HEK293T (cell line): ENCODE data around the gene SPDEF.

ENCODE experiments used
- CTCF ChIA-PET: fragments of 350-600 bp; formaldehyde crosslinking; extraction: SDS; loops from one replicate; lab custom pipeline; 2021; ENCODE audit warnings: antibody characterized with exemption, inconsistent platforms; lab: Yijun Ruan, JAX
- POLR2A ChIA-PET: fragments of 350-600 bp; formaldehyde crosslinking; extraction: SDS; loops from one replicate; lab custom pipeline; 2020; ENCODE audit warnings: antibody characterized with exemption, inconsistent platforms; lab: Yijun Ruan, JAX
- DNase-seq: peaks from one replicate; pipeline ENCODE4 v3.0.0; 2012; ENCODE audit warnings: mixed read lengths; ENCODE audit errors: extremely low spot score
- ARNT ChIP-seq: fragments of 450-650 bp; IDR thresholded peaks from 2 replicates; pipeline ENCODE4 v1.6.1; 2017; ENCODE audit warnings: mild to moderate bottlenecking
- BHLHE40 ChIP-seq: fragments of 450-650 bp; IDR thresholded peaks from 2 replicates; pipeline ENCODE4 v1.6.1; 2016; ENCODE audit warnings: mild to moderate bottlenecking, moderate library complexity, borderline replicate concordance
- CTBP1 ChIP-seq: fragments of 450-650 bp; IDR thresholded peaks from 2 replicates; pipeline ENCODE4 v1.6.1; 2016; ENCODE audit warnings: borderline replicate concordance
- ELF4 ChIP-seq: fragments of 450-650 bp; IDR thresholded peaks from 2 replicates; pipeline ENCODE4 v1.6.1; 2017; ENCODE audit warnings: antibody characterized with exemption
- FOXA1 ChIP-seq: fragments of 450-650 bp; IDR thresholded peaks from 2 replicates; pipeline ENCODE4 v1.6.1; 2016; ENCODE audit warnings: mild to moderate bottlenecking
- FOXK2 ChIP-seq: fragments of 450-650 bp; IDR thresholded peaks from 2 replicates; pipeline ENCODE4 v1.6.1; 2016; ENCODE audit warnings: mild to moderate bottlenecking
- FOXM1 ChIP-seq: fragments of 450-650 bp; IDR thresholded peaks from 2 replicates; pipeline ENCODE4 v1.6.1; 2017; ENCODE audit warnings: mild to moderate bottlenecking, borderline replicate concordance
- HDGF ChIP-seq: fragments of 450-650 bp; IDR thresholded peaks from 2 replicates; pipeline ENCODE4 v1.6.1; 2017; ENCODE audit warnings: antibody characterized with exemption, borderline replicate concordance
- L3MBTL2 ChIP-seq: fragments of 450-650 bp; conservative IDR thresholded peaks from 2 replicates; pipeline ENCODE4 v1.6.1; 2016; ENCODE audit warnings: mild to moderate bottlenecking
- LEF1 ChIP-seq: fragments of 450-650 bp; IDR thresholded peaks from 2 replicates; pipeline ENCODE4 v1.6.1; 2017; ENCODE audit warnings: mild to moderate bottlenecking, borderline replicate concordance
- NFRKB ChIP-seq: fragments of 450-650 bp; IDR thresholded peaks from 2 replicates; pipeline ENCODE4 v1.6.1; 2016; ENCODE audit warnings: mild to moderate bottlenecking, moderate library complexity
- PKNOX1 ChIP-seq: fragments of 450-650 bp; IDR thresholded peaks from 2 replicates; pipeline ENCODE4 v1.6.1; 2016
- SP1 ChIP-seq: fragments of 450-650 bp; IDR thresholded peaks from 2 replicates; pipeline ENCODE4 v1.6.1; 2017
- SUZ12 ChIP-seq: fragments of 450-650 bp; IDR thresholded peaks from 2 replicates; pipeline ENCODE4 v1.6.1; 2016; ENCODE audit warnings: mild to moderate bottlenecking
- TARDBP ChIP-seq: fragments of 450-650 bp; IDR thresholded peaks from 2 replicates; pipeline ENCODE4 v1.6.1; 2016
- ZNF384 ChIP-seq: fragments of 450-650 bp; IDR thresholded peaks from 2 replicates; pipeline ENCODE4 v1.6.1; 2016

The SPDEF gene

GRCh38 chr6:34597605-34598353 lies 41.6 kb upstream of the SPDEF start:
- no peak for TF ChIP-seq LEF1
- no peak for TF ChIP-seq CTBP1
- no peak for TF ChIP-seq TARDBP
- TF ChIP-seq NFRKB: no peak
- TF ChIP-seq FOXM1: no peak
- no peak for TF ChIP-seq BHLHE40
- no peak for TF ChIP-seq ELF4
- no peak for TF ChIP-seq PKNOX1
- TF ChIP-seq L3MBTL2: no peak
- TF ChIP-seq FOXA1: no peak
- TF ChIP-seq ZNF384: no peak
- TF ChIP-seq SUZ12: no peak
- TF ChIP-seq FOXK2: no peak
- TF ChIP-seq HDGF: no peak
- TF ChIP-seq SP1: no peak
- no peak for TF ChIP-seq ARNT
- DNase-seq: no peak
- CTCF ChIA-PET: no interaction called here
- POLR2A ChIA-PET: no interaction called here

- CTCF ChIA-PET: no interaction called here
- DNase-seq: no peak
- TF ChIP-seq FOXA1 (no peak), TARDBP (no peak), SP1 (no peak), PKNOX1 (no peak)
- POLR2A ChIA-PET: no interaction called here
Measured at GRCh38 chr6:34596798-34597197, 40.7 kb upstream of the SPDEF start.

GRCh38 chr6:34595332-34596184 lies 39.4 kb upstream of the SPDEF start:
- ChIA-PET POLR2A (no interaction called here), CTCF (no interaction called here)
- DNase-seq: no peak
- no peak for TF ChIP-seq HDGF
- TF ChIP-seq CTBP1: no peak
- no peak for TF ChIP-seq TARDBP
- no peak for TF ChIP-seq FOXM1
- no peak for TF ChIP-seq BHLHE40
- TF ChIP-seq FOXK2: no peak
- TF ChIP-seq FOXA1: no peak
- TF ChIP-seq LEF1: no peak
- TF ChIP-seq ARNT: no peak
- TF ChIP-seq SP1: no peak
- no peak for TF ChIP-seq ELF4
- TF ChIP-seq L3MBTL2: no peak
- no peak for TF ChIP-seq SUZ12
- TF ChIP-seq ZNF384: no peak
- TF ChIP-seq NFRKB: no peak
- no peak for TF ChIP-seq PKNOX1

- no peak for DNase-seq
- POLR2A ChIA-PET: no interaction called here
- CTCF ChIA-PET: interaction anchor here (0.8 to 1.0 kb wide), 2 partner anchors 13 to 20 kb away, joined by 4 read pairs; no protein-coding TSS in a partner anchor
- TF ChIP-seq TARDBP: no peak
- TF ChIP-seq SP1: no peak
- TF ChIP-seq BHLHE40: no peak
- no peak for TF ChIP-seq PKNOX1
- no peak for TF ChIP-seq CTBP1
- no peak for TF ChIP-seq NFRKB
- TF ChIP-seq FOXM1: no peak
- no peak for TF ChIP-seq ELF4
- no peak for TF ChIP-seq L3MBTL2
- TF ChIP-seq ARNT: no peak
- TF ChIP-seq SUZ12: no peak
- no peak for TF ChIP-seq ZNF384
- no peak for TF ChIP-seq LEF1
- TF ChIP-seq HDGF: no peak
- TF ChIP-seq FOXK2: no peak
- no peak for TF ChIP-seq FOXA1
Measured at GRCh38 chr6:34593701-34594100, 37.6 kb upstream of the SPDEF start.

GRCh38 chr6:34592208-34592952 lies 36.3 kb upstream of the SPDEF start:
- no peak for TF ChIP-seq SP1
- TF ChIP-seq FOXM1: no peak
- TF ChIP-seq NFRKB: no peak
- TF ChIP-seq TARDBP: no peak
- TF ChIP-seq FOXA1: no peak
- TF ChIP-seq ZNF384: no peak
- TF ChIP-seq LEF1: no peak
- TF ChIP-seq CTBP1: no peak
- TF ChIP-seq SUZ12: no peak
- TF ChIP-seq BHLHE40: no peak
- no peak for TF ChIP-seq ELF4
- no peak for TF ChIP-seq ARNT
- no peak for DNase-seq
- POLR2A ChIA-PET: no interaction called here
- CTCF ChIA-PET: interaction anchor here (0.6 to 1.0 kb wide), 3 partner anchors 10 to 19 kb away, joined by 3 to 4 read pairs (median 3); no protein-coding TSS in a partner anchor
